ENCODE measurements around the gene LRP1B.

GRCh38 chr2:140639628-140640027 is 1491.2 kb downstream of the LRP1B start:
- TF ChIP-seq RAD21 (IDR thresholded peaks at IDR 0.05; ENCODE audit: low read depth) (no peak), ZBTB7A (IDR thresholded peaks at IDR 0.05; ENCODE audit: low read depth) (no peak), TCF12 (IDR thresholded peaks at IDR 0.05; ENCODE audit: low read depth) (no peak), EP300 (IDR thresholded peaks at IDR 0.05; ENCODE audit: borderline replicate concordance) (no peak), MAX (IDR thresholded peaks at IDR 0.05) (no peak), CREB1 (IDR thresholded peaks at IDR 0.05; ENCODE audit: low read depth) (no peak), NFIC (IDR thresholded peaks at IDR 0.05) (no peak), YY1 (IDR thresholded peaks at IDR 0.05; ENCODE audit: low read depth) (no peak)

Measured in Ishikawa (cell line).